Ramos (cell line): ENCODE results near the gene FAM111A.

Source experiments
- in situ Hi-C: fragments of 300-500 bp; cut with MboI; formaldehyde crosslinking; loops from one replicate; pipeline ENCODE4 v1.14.3; 2022; ENCODE audit warnings: low sequenced_read_pairs; ENCODE audit not compliant: unreplicated experiment

FAM111A gene

DNA sequence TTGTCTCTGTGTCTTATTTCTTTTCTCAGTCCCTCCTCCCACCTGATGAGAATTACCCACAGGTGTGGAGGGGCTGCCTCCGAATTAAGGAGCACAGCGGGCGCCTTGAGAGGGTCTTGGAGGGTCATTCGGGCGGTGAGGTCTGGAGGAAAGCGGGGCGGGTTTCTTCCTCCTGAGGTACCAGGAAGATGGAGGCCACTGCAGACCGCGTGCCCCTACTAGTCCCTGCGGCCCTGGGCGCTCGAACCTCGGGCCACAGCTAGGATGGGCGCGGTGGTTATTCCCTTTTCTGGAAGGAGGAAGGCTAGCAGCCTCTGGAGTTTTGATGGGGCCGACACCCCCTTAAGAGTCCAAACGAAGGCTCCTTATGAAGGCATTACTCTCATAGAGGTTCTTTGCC is 5.5 kb upstream of the FAM111A start:
- in situ Hi-C loops = loop anchor here (10.0 kb wide), 1 partner anchor 82 kb away; no protein-coding TSS in a partner anchor

DNA sequence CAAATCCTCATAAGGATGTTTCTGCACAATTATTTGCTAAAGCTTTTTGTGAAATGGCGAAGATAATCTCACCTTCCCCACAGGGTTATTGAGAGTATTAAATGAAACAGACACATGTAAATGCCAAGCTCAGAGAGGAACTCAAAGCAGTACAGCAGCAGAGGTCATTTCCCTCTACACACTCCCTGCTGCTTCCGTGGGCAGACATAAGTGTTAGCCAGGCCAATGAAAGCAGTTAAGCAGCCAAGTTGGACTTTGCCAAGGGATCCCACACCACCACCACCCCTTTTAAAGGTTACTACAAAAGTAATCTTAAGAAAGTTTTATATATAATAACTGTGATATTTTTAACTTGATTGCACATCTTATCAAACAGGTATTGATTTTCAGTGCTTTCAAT is 4.0 kb upstream of the FAM111A start:
- in situ Hi-C loops = loop anchor here (10.0 kb wide), 1 partner anchor 84 kb away; no protein-coding TSS in a partner anchor

DNA sequence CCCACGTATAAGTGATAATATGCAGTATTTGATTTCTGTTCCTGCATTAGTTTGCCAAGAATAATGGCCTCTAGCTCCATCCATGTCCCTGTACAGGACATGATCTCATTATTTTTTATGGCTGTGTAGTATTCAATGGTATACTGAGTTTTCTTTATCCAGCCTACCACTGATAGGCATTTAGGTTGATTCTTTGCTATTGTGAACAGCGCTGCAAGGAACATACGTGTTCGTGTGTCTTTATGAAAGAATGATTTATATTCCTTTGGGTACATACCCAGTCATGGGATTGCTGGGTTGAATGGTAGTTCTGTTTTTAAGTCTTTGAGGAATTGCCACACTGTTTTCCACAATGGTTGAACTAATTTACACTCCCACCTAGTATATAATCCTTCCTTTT is 1.5 kb upstream of the FAM111A start:
- in situ Hi-C loops = no loop called here

DNA sequence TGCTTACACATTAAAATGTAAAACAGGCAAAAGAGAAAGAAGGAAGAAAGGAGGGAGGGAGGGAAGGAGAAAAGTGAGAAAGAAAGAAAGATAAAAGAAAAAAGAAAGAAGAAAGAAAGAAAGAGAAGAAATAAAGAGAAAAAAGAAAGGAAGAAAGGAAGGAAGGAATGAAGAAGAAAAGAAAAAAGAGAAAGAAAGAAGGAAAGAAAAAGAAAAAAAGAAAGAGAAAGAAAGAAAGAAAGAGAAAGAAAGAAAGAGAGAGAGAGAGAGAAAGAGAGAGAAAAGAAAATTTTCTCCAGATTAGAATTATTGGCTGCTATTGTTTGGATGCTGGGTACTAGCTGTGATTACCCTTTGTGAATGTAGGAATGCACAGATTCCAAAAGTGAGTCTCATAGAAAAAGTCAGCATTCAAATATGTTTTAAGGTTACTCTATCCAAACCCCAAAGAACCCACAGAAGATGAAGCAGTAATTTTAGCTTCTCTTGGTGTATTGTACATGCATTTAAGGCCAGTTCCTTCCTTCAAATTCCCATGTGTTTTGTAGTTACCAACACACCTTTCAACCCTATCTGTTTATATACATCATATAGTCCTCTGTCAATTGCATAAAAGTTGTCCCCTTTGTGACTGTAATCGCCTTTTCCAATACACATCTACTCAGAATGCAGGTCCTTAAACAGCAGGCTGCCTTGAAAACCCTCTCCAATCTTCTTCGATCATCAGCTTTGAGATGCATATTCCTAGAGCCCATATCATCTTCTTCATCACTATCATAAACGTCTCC is 789 bp upstream of the FAM111A start:
- in situ Hi-C loops = no loop called here

DNA sequence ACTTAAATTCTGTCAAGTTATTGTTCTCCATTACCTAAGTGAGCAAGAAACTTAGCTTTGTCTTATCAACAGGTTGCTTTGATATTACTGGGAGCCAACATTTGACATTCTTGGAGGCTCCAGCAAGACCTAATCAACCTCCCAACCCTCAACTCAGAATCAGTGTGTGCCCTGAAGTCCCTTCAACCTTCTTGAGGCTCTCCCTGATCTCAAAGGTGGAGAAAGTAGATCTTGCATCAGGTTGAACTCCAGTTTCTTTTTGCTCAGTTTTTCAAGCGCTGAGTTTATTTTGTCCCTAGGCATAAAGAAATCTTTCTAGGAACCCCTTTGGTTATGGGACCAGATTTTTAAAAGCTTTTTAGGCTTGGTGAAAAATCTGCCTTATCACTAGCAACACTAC is 1.4 kb downstream of the FAM111A start:
- in situ Hi-C loops = no loop called here

DNA sequence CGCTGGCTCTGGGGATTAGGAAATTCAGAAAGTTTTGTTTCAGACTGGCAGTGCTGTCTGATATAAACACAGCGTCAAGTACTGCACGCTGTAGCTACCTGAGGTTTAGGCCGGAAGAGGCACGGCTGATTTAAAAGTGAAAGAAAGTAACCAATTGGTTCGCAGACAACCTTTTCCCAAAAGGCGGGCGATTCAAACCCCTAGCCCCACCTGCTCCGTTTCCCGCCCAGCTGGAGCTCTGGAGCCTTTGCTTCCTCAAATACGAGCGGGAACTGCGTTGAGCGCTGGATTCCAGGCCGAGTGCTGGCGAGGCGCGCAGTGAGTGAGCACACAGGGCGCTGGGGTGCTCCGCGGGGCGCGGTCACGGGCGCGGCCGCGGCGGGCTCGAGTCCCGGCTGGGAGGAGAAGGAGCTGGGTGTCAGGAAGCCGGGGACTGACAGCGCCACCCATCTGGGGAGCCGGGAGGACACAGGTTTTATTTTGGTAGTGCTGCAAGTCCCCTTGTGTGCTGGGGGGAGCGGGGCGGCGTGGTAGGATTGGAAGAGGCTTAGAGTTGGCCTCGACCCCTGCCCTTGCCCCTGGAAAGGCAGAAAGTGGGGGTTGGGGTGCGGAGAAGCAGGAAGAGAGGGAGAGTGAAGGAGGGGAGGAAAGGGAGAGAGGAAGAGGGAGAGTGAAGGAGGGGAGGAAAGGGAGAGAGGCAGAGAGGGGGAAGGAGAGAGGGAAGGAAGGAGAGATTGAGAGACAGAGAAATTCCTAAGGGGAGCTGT is 2.1 kb downstream of the FAM111A start:
- in situ Hi-C loops = no loop called here

DNA sequence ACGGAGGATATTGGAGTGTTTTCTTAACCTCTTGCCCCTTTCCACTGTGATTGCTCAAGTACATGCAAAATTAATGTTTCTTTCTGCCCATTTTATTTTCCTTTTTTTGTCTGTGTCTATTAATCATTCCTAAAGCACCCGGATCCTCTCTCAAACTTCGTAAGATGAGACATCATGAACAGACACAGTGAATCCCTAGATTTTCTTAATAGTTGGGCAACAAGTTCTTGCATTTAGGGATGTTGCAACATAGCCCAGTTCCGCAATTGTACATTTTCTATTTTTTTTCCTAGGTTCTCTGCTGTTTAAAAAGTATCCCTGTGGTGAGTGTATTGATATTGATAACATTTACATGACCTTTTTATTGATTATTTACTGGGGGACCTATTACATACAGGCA is 2.9 kb downstream of the FAM111A start:
- in situ Hi-C loops = no loop called here

DNA sequence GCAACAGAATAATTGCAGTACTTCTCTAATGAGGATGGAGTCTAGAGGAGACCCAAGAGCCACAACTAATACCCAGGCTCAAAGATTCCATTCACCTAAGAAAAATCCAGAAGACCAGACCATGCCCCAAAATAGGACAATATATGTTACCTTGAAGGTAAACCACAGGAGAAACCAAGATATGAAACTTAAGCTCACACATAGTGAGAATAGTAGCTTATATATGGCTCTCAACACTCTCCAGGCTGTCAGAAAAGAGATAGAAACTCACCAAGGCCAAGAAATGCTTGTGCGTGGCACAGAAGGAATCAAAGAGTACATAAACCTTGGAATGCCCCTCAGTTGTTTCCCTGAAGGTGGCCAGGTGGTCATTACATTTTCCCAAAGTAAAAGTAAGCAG is 9.1 kb downstream of the FAM111A start:
- in situ Hi-C loops = loop anchor here (10.0 kb wide), 1 partner anchor 497 kb away; no protein-coding TSS in a partner anchor

DNA sequence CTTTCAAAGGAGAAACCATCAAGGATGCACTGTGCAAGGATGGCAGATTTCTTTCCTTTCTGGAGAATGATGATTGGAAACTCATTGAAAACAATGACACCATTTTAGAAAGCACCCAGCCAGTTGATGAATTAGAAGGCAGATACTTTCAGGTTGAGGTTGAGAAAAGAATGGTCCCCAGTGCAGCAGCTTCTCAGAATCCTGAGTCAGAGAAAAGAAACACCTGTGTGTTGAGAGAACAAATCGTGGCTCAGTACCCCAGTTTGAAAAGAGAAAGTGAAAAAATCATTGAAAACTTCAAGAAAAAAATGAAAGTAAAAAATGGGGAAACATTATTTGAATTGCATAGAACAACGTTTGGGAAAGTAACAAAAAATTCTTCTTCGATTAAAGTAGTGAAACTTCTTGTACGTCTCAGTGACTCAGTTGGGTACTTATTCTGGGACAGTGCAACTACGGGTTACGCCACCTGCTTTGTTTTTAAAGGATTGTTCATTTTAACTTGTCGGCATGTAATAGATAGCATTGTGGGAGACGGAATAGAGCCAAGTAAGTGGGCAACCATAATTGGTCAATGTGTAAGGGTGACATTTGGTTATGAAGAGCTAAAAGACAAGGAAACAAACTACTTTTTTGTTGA is 9.8 kb downstream of the FAM111A start:
- in situ Hi-C loops = loop anchor here (10.0 kb wide), 1 partner anchor 498 kb away; no protein-coding TSS in a partner anchor

DNA sequence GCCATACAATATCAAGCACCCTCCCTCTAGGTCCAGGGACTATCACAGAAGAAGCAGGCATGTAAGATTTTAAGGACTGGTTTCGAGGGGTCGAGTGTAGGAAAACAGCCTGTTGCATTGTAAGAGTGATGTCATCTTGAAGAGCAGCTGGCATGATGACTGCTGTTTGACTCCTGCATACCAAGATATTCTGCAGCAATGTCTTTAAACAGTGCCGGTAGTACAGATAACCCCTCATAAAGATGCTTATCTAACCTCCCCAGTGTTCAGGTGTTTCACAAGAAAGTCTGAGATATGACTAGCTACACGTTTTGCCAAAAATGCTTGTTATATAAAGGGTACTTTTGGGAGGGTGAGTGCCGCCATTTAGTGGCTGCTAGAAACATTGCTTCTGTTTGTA is 12.0 kb downstream of the FAM111A start:
- in situ Hi-C loops = loop anchor here (10.0 kb wide), 1 partner anchor 500 kb away; no protein-coding TSS in a partner anchor

DNA sequence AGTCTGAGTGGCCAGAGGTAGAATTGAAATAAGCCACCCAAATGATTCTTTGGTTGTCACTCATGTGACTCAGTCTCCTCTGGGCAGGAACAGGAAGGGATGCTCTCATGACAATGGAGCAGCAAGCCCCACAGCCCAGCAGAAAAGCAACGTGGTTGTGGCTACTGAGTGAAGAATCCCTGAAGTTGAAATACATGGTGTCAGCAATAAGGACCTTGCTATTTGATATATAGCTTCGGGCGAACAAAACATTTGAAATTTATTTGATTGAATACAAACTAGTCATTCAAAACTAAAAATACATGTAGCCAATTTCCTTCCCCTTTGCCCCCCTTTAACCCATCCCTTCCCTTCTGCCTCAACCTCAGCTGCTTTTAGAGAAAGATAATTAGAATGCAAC is 14.8 kb downstream of the FAM111A start:
- in situ Hi-C loops = loop anchor here (10.0 kb wide), 1 partner anchor 503 kb away; no protein-coding TSS in a partner anchor

DNA sequence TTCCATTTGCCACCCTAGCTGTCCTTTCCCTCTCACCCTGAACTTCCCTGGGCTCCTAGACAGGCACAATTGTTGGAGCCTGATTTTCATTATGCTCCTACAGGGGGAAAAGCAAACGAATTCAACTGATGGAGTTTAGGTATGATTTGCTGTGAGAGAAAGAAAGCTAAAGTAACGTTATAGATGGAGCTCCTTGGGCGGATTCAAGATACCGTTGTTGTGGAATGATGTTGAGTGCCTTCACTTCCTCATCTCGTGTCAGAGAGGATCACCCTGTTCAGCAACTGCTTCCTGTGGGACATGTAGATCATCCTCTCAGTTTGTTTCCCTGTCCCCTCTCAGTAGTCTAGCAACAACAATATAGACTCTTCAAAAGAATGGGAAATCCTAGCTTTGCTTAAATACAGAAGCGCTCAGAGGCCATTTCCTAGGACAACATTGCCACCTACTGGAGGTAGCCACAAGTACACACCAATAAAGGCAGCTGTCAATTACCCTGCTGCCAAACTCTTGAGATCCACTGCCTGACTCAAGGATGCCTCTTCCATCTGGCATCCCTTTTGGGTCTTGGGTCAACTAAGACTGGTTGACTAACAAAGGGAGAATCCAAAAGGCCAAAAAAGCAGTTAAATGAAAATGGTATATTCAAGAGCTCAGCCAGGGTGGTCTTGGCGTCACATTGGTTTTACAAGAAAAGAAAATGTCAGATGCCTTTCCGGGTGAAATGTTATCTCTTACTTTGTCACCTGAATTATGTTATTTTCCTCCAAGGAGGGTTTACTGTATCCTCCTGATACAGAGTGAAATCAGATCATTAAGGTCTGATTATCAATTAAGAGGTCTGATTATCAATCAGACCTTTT is 15.8 kb downstream of the FAM111A start:
- in situ Hi-C loops = loop anchor here (10.0 kb wide), 1 partner anchor 504 kb away; no protein-coding TSS in a partner anchor

DNA sequence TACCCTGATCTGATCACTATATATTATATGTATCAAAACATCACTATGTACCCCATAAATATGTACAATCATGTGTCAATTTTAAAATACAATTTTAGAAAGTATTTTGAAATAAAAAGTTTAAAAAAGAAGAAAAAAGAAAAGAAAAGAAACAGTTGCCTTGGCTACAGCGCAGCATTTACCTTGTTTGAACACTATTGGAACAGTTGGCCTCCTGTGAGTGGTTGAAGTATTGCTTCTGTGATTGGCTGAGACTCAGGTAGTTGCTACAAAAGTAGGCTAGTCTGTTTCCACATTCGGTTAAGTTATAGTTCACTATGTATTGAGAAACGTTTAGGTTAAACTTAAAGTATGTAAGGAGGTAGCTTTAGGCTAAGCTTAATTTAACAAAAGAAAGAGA is 21.4 kb downstream of the FAM111A start:
- in situ Hi-C loops = no loop called here

DNA sequence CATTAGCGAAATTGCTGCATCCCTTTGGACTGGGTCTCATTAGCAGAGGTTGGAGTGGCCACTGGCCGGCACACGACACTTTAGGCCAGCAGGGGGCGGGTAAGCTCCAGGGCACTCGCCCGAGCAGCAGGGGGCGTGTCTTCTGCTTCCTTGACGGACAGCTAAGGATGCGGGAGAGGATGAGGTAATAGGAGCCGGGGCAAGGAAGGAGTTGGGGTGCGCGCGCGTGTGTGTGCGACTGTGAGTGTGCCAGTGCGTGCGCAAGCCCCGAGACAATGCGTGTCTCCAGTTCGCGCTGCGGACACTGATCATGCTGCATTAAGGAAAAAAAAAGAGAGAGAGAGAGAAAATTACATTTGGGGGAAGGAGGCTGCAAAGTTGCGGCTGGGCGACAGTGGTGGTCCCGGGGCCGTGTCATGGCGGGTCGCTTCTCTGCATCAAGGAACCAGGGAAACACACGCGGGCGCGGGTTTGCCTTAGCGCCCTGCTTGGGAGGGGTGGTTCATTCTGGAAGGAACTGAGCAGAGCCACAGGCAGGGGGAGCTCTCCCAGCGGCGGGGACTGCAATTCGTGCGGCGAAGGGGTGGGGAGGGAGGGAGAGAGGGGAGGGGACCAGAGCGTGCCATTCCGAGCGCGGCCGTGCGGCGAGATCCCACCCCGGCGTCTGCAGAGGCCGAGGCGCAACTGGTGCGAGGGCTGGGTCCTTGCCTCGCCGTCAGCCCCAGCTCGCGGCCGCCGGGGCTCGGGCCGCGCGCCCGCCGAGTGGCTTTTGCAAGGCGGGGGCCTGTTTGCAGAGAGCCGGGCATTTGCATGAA is 29.1 kb downstream of the FAM111A start, which contains the start of gene DTX4:
TSS of gene DTX4 (plus strand) at position 625 of the 815 bp plus-strand sequence. CDS start 464 bp downstream, outside the sequence.
- in situ Hi-C loops = loop anchor here (5.0 kb wide), 1 partner anchor 261 kb away; no protein-coding TSS in a partner anchor

DNA sequence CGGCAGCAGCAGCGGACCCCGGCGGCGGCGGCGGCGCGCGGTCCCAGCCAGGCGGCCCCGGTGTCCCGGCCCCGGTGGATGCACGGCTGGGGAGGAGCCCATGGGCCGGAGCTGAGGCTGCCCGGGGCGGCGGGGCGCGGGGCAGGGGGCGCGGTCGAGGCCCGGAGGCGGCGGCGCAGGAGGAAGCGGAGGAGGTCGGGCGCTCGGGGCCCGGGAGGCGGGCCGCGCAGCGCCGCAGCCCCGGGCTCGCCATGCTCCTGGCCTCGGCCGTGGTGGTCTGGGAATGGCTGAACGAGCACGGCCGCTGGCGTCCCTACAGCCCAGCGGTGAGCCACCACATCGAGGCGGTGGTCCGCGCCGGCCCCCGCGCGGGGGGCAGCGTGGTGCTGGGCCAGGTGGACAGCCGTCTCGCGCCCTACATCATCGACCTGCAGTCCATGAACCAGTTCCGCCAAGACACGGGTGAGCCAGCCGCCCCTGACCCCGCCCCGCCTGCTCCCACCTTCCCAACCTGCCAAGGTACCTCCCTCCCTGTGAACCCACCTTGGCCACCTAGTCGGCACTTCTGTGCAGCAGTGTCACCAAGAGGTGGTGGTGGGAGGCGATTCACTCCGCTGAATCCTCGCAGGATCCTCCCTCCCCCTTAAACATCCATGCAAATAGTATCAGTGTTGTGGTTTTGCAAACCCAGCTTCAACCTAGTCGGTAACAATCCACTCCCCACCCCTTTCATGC is 29.9 kb downstream of the FAM111A start:
- in situ Hi-C loops = loop anchor here (5.0 kb wide), 1 partner anchor 260 kb away; no protein-coding TSS in a partner anchor

DNA sequence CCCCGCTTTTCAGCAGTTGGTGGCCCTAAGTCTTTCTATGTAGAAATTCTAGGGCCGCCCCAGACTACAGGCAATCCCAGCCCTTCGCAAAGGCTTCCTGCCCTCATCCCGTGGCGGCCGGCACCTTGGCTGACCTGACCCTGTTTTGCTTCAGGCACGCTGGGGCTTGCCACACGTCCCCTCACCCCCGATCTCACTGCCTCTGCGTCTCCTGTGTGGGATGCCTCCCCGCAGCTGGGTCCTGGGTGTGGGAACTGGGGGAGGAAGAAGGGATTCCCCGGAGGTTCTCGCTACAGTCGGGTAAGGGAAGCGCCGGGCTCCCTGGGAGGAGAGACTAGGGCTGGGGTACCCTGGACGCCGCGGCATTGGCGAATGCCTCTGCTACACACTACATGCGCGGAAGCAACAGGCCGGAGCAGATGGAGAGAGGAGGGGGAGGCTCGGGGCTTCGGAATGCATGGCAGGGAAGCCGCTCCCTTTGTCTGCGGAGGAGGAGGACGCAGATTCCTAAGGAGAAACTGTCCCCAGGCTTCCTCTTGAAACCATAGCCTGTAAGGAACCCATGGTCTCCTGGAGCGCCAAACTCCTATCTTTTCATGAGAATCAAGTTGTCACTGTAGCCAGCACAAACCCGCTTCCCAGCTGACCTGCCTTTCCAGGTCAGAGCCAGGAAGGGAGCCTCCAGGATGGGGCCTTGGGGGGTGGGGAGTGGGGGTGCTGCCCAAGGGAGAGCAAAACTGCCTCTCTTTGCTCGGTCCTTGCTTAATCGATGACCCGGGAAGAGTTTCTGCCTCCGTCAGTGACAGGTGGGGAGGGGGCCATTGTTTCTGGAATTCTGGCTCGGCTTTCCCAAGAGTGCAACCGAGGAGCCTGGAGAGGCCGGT is 30.7 kb downstream of the FAM111A start:
- in situ Hi-C loops = loop anchor here (5.0 kb wide), 1 partner anchor 259 kb away; no protein-coding TSS in a partner anchor
